Hepatic stellate cell (primary cell): ENCODE data around the gene PLEKHN1.

Source experiments
- DNase-seq: peaks from one replicate; pipeline ENCODE4 v3.0.0; 2011; ENCODE audit warnings: low spot score

The PLEKHN1 gene

GRCh38 chr1:966135-966703, at the start of gene PLEKHN1:
TSS of gene PLEKHN1 (plus strand) at chr1:966482. CDS start at chr1:966532, 50 bp downstream.
- DNase-seq: peak; percentile 84

- DNase-seq: no peak
Observed at GRCh38 chr1:917076-917459, 49.2 kb upstream of the PLEKHN1 start.

DNA sequence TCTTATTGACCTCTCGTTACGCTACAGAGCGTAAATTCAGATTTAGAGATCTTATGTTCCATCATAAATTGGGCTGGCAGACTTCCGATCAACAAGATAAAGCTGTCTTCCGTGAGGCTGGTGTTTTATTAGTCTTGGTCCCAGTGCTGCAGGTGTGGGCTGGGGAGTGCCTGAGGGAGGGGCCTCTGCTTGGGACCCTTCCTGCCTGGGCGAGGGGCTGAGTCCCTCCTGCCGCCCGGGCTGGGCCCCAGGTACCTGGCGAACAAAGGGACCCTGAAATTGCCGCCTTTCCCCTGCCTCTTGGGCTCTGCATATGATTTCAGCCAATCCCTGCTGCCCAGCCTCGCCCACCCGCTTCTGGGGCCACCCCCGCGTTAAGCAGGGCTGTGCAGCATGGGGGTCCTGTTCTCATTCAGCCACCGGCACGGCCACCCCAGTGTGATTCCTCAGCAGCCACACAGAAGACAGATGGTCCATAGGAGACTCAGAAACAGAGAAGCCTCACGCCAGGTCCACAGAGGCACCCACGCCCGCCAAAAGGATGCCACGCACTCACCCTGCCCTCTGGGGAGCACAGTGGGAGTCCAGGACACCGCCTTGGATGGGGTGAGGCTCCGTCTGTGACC, 48.7 kb upstream of the PLEKHN1 start:
- no peak for DNase-seq

DNA sequence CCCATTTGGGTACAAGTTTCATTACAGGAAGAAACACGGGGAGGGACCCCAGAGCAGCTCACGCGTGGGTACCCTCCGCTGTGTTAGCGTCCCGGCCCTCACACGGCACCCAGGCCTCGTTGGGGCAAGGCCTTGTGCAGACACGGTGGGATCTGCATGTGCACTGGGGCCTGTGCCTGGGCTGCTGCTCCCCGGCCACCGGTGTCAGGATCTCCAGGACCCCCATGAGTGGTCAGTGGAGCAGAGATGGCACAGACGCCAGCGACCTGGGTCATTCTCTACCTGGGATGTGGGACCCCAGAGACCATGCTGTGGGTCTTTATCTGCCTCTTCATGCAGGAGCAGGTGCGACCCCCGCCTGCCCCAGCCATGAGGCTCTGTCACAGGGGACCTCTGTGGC, 47.9 kb upstream of the PLEKHN1 start:
- no peak for DNase-seq

DNA sequence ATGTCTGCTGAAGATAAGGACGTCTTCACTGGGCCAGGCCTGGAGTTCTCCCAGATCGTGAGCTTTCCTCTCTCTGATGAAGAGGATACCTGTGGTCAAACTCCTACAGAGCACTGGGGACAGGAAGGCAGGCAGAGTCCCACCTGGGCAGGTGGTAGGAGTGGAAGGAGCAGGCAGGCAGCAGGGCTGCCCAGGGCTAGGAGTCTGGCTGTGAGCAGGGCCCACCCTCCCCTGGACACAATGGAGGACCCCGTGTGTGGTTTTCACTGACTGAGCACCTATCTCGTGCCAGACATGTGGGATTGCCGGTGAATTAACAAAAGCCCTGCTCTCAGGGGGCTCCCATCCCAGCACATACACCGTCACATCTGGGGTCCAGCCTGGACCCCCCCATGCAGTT, 47.4 kb upstream of the PLEKHN1 start:
- DNase-seq: no peak

GRCh38 chr1:919271-919872, 46.9 kb upstream of the PLEKHN1 start:
- no peak for DNase-seq

DNA sequence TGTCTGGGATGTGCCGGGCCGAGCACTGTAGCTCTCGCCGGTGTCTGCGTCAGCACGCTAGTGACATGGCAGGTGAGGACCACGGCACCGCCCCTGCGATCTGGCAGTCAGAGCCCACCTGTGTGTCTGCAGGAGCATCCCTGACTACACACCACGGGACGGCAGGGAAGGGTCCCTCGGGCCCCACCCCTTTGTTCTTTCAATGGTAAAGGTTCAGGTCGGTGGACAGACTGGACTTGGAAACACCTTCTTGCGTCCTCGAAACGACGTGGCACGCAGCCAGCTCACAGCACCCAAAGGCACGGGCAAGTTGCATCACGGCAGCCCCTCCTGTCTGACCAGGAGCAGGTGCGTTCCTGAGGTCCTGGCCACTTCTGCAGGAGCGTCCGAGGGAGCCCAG, 46.3 kb upstream of the PLEKHN1 start:
- no peak for DNase-seq

DNA sequence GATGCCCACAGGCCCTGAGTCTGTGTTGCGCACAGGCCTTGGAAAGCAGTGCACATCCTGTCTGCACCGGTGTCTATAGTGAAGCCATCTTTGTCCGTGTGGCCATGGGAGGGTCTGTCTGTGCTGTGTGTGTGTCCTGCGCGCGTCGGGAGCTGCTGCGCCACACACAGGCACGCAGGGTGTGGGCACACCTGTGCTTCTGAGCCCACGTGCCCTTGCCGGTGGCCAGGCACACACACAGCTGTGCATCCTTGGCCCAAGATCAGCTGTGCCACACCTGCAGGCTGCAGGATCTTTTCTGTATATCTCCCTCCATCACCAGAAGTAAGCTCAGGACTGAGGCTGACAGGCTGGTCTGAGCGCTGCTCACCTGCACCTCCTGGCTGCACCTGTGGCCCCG, 45.8 kb upstream of the PLEKHN1 start:
- no peak for DNase-seq

GRCh38 chr1:921011-921837, 45.1 kb upstream of the PLEKHN1 start:
- peak; percentile 93 for DNase-seq

DNA sequence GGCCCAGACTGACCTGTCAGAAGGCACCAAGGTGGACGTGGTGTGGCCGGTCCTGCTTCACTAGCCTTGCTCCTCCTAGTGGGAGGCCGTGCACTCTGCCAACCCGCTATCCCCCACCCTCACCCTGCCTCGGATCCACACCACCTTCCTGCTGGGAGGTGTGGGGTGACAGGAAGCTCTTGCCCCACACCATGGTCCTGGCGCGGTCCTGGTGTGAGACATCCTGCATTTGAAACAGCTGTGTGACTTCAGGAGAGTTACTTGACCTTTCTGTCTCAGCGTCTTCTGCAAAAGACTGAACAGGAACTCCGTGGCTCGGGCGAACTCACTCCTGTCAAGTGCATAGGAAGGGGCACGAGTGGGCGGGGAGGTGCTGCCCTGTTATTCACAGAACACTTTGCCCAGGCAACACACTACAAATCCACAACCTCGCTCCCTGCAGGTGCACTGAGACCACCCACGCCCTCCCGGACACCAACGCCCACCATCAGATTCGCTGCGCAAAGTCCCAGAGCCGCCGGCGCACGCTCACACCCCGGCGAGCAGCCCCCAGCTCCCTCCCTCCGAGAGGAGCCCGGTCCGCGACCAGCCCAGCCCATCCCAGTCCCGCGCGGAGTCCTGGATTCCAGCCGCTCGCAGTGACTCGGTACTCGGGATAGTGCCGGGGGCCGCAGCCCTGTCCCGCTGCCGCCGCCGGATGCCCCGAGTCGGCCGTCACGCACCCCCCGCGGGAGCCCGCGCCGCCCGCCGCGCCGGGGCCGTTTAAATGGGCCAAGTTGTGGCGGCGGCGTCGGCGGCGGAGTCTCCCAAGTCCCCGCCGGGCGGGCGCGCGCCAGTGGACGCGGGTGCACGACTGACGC, 42.9 kb upstream of the PLEKHN1 start, which contains the start of gene SAMD11:
Gene SAMD11, plus strand, starts transcription at position 793 of the 860 bp plus-strand sequence. CDS start 509 bp downstream, outside the sequence.
- peak; percentile 87 for DNase-seq

- no peak for DNase-seq
Observed at GRCh38 chr1:923991-924655, 42.2 kb upstream of the PLEKHN1 start.

DNA sequence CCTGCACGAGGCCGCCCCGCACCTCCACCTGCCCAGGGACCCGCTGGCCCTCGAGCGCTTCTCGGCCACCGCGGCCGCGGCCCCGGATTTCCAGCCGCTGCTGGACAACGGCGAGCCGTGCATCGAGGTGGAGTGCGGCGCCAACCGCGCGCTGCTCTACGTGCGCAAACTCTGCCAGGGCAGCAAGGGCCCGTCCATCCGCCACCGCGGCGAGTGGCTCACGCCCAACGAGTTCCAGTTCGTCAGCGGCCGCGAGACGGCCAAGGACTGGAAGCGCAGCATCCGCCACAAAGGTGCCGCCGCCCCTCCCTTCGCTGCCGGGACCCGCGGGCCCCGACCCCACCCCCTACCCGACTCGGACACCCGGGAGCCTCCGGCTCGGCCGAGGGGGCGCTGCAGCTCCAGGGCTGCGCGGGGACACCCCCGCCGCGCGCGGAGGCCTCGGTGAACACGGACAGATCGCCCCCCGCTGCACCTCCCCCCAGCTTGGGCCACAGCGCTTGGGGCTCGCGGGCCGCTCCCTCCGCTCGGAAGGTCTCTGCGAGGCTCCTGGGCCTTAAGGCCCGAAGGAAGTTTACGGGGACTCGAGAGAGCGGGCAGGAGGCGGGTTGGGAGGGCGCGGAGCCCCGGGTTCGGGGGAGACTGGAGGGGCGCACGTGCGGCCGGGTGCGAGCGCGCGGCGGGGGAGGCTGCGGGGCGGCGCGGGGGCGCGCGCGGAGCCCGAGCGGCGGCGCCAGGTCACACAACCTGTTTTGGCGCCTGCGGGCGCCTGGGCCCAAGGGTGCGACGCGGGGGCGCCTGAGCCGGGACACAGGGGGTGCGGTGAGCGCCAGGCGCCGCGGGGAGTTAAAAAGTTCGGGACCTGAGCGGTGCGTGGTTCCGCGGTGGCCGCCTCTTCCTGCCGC, 41.4 kb upstream of the PLEKHN1 start:
- DNase-seq: no peak

GRCh38 chr1:925561-926421, 40.5 kb upstream of the PLEKHN1 start:
- no peak for DNase-seq

DNA sequence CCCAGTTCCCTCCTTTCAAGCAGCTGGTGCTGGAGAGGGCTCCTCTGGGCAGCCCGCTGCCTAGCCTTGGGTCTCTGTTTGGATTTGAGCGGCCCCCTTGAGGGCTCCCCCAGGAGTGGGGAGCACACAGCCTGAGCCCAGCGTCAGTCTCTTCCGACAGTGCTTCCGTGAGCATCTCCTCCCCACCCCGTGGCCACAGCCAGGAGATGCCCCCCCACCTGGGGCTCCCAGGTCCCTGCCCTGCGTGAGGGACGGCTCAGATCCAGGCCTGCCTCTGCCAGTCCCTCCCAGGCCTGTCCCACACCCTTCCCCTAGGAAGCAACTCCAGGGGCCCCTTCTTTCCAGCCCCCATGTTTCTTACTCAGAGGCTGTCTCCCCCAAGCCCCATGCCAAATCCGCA, 39.0 kb upstream of the PLEKHN1 start:
- no peak for DNase-seq

- no peak for DNase-seq
Observed at GRCh38 chr1:927748-928147, 38.5 kb upstream of the PLEKHN1 start.

- no peak for DNase-seq
Observed at GRCh38 chr1:928825-929661, 37.2 kb upstream of the PLEKHN1 start.

DNA sequence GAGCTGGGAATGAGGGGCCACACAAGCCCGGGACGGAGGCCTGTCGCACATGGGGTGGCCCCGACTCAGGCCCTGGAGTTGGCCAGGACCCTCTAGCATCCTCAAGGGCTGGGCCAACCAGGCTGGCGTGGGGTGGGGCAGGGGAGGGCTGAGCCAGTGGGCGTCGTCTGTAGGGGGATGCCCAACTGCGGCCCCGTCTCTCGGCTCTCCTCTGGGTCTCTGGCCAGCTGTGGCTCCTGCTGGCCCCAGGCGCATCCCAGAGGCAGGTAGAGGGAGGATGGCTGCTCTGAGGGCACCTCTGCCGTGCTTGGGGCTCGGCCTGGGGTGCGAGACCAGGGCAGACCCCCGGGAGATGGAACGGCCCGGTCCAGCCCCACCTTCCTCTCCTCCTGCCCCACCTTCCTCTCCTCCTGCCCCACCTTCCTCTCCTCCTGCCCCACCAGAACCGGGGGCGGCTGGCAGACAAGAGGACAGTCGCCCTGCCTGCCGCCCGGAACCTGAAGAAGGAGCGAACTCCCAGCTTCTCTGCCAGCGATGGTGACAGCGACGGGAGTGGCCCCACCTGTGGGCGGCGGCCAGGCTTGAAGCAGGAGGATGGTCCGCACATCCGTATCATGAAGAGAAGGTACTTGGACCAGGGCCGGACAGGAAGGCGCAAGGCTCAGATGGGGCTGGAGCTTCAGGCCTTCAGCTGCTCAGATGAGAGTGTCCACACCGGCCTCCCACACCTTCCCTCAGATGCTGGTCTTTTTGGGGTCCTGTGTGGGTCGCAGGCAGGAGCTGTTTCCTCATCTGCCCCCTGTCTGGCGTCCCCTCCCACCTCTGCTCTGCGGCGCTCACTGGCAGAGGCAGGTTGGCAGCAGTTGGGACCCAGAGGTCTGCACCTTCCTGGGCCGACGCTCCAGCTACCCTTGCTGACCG, 36.3 kb upstream of the PLEKHN1 start:
- DNase-seq: no peak
